Activated naive CD4-positive, alpha-beta T cell treated with Interleukin-2 at 50 U/mL for 16 hours (primary cell): Measurements from ENCODE around the gene RBM4.
A peak's percentile ranks its signal among the peaks of the same experiment; 100 is the strongest.

Source experiments
- DNase-seq: peaks from one replicate; pipeline ENCODE4 v3.0.0-alpha.2; 2020

The RBM4 gene

GRCh38 chr11:66659763-66660162, 21.3 kb downstream of the RBM4 start:
- no peak for DNase-seq

GRCh38 chr11:66663741-66664296, 25.3 kb downstream of the RBM4 start:
- DNase-seq: no peak

- no peak for DNase-seq
Measured at GRCh38 chr11:66665369-66665768, 26.9 kb downstream of the RBM4 start.

GRCh38 chr11:66670816-66671215, 32.3 kb downstream of the RBM4 start:
- DNase-seq: no peak

GRCh38 chr11:66674964-66675602, 36.6 kb downstream of the RBM4 start:
- DNase-seq: no peak

- DNase-seq: no peak
Measured at GRCh38 chr11:66676282-66676919, 37.9 kb downstream of the RBM4 start.

- DNase-seq: no peak
Measured at GRCh38 chr11:66676931-66677598, 38.6 kb downstream of the RBM4 start.

GRCh38 chr11:66677599-66678375, 39.3 kb downstream of the RBM4 start, which contains the start of gene RBM4B:
TSS of gene RBM4B (minus strand) at chr11:66677887. CDS start at chr11:66677079, 808 bp downstream.
- DNase-seq: peak; percentile 96

GRCh38 chr11:66680966-66681645, 42.6 kb downstream of the RBM4 start:
- DNase-seq: no peak

GRCh38 chr11:66683877-66684276, 45.4 kb downstream of the RBM4 start:
- DNase-seq: no peak

- DNase-seq: no peak
Measured at GRCh38 chr11:66684635-66685034, 46.1 kb downstream of the RBM4 start.

GRCh38 chr11:66685276-66686099, 47.0 kb downstream of the RBM4 start:
- no peak for DNase-seq

- DNase-seq: no peak
Measured at GRCh38 chr11:66686100-66686785, 47.7 kb downstream of the RBM4 start.

- no peak for DNase-seq
Measured at GRCh38 chr11:66686801-66687750, 48.6 kb downstream of the RBM4 start.

GRCh38 chr11:66687831-66688281, 49.4 kb downstream of the RBM4 start:
- no peak for DNase-seq

- DNase-seq: no peak
Measured at GRCh38 chr11:66688561-66689534, 50.3 kb downstream of the RBM4 start.

- DNase-seq: no peak
Measured at GRCh38 chr11:66689661-66690590, 51.4 kb downstream of the RBM4 start.
